ENCODE results near the gene ALAS1. TPM values are rescaled to one million over a fixed set of nuclear protein-coding genes. Genes with fewer than 3 reads are reported as not detected.

The ALAS1 gene
- total and polyA plus RNA-seq, 2 donors (not counting 1 experiment from before 2014, with no cell fraction given) = 26.1 to 30.2 TPM

- H3K27me3 ChIP-seq (replicated peaks in 1 of 4; ENCODE audit: control extremely low read depth in 1 of 4, control insufficient read depth in 3 of 4, insufficient read depth in 4 of 4, low read length in 3 of 4) = no peaks in the 10 kb centered on the region
- intact Hi-C loops (cut with micrococcal nuclease) = no loop called here
- no peak for ATAC-seq (ENCODE audit: low read depth)
- H3K27ac Mint-ChIP-seq = no peak overlapping the region
- TF ChIP-seq EZH2 (IDR thresholded peaks at IDR 0.05; ENCODE audit: borderline replicate concordance, insufficient read depth, low read depth, low read length, poor library complexity, severe bottlenecking) = no peak
- TF ChIP-seq CTCF (IDR thresholded peaks at IDR 0.05) = no peak
- H3K4me1 Mint-ChIP-seq = no peaks in the 10 kb centered on the region
- no peak overlapping the region for H3K4me3 Mint-ChIP-seq
- no peak overlapping the region for H3K9ac ChIP-seq (ENCODE audit: low read length)
- ChIA-PET POLR2A (no interaction called here), CTCF (no interaction called here)
- H3K4me2 ChIP-seq (replicated peaks; ENCODE audit: low read depth, low read length, poor library complexity, severe bottlenecking) = no peak overlapping the region
- no peaks in the 10 kb centered on the region for H3K9me3 Mint-ChIP-seq (ENCODE audit: insufficient read depth)
- WGBS (ENCODE audit: insufficient coverage) = 95% methylated on average over 1 of the region's 1 CpG
- no peaks in the 10 kb centered on the region for H4K20me1 ChIP-seq (ENCODE audit: control insufficient read depth, insufficient read depth, low read length, poor library complexity, severe bottlenecking)
- no peak for DNase-seq
- H3K79me2 ChIP-seq (ENCODE audit: control insufficient read depth, insufficient read depth, low read length) = no peaks in the 10 kb centered on the region
- H2AFZ ChIP-seq (ENCODE audit: insufficient read depth, low read depth, low read length, poor library complexity, severe bottlenecking) = no peak overlapping the region
- no peaks in the 10 kb centered on the region for H3K36me3 ChIP-seq (replicated peaks in 1 of 2; ENCODE audit: control extremely low read depth in 1 of 2, control insufficient read depth in 1 of 2, extremely low read depth in 1 of 2, insufficient read depth in 2 of 2, low read length in 1 of 2)
- H3K4me1 ChIP-seq (ENCODE audit: control insufficient read depth in 2 of 2, insufficient read depth in 2 of 2, low read length in 2 of 2) = no peaks in the 10 kb centered on the region
- H3K9me3 ChIP-seq (ENCODE audit: control extremely low read depth in 1 of 3, control insufficient read depth in 2 of 3, insufficient read depth in 1 of 3, low read length in 2 of 3) = no peaks in the 10 kb centered on the region
- no peak overlapping the region for H3K4me3 ChIP-seq (ENCODE audit: control extremely low read depth in 1 of 5, extremely low read depth in 1 of 5, insufficient read depth in 1 of 5, low read depth in 2 of 5, low read length in 4 of 5)
- H3K27me3 Mint-ChIP-seq = no peaks in the 10 kb centered on the region
- no peak overlapping the region for H3K27ac ChIP-seq (ENCODE audit: low read length in 2 of 2)
Observed at GRCh38 chr3:52173101-52173500, 24.9 kb upstream of the ALAS1 start.

GRCh38 chr3:52174896-52175295, 23.1 kb upstream of the ALAS1 start:
- TF ChIP-seq CTCF (IDR thresholded peaks at IDR 0.05) = no peak
- TF ChIP-seq EZH2 (IDR thresholded peaks at IDR 0.05; ENCODE audit: borderline replicate concordance, insufficient read depth, low read depth, low read length, poor library complexity, severe bottlenecking) = no peak
- Histone ChIP-seq H3K27me3 (replicated peaks in 1 of 4; ENCODE audit: control extremely low read depth in 1 of 4, control insufficient read depth in 3 of 4, insufficient read depth in 4 of 4, low read length in 3 of 4) (no peaks in the 10 kb centered on the region), H3K4me2 (replicated peaks; ENCODE audit: low read depth, low read length, poor library complexity, severe bottlenecking) (no peak overlapping the region), H3K79me2 (ENCODE audit: control insufficient read depth, insufficient read depth, low read length) (no peaks in the 10 kb centered on the region), H3K9ac (ENCODE audit: low read length) (no peak overlapping the region), H4K20me1 (ENCODE audit: control insufficient read depth, insufficient read depth, low read length, poor library complexity, severe bottlenecking) (no peaks in the 10 kb centered on the region), H2AFZ (ENCODE audit: insufficient read depth, low read depth, low read length, poor library complexity, severe bottlenecking) (no peak overlapping the region), H3K4me3 (ENCODE audit: control extremely low read depth in 1 of 5, extremely low read depth in 1 of 5, insufficient read depth in 1 of 5, low read depth in 2 of 5, low read length in 4 of 5) (no peak overlapping the region), H3K36me3 (replicated peaks in 1 of 2; ENCODE audit: control extremely low read depth in 1 of 2, control insufficient read depth in 1 of 2, extremely low read depth in 1 of 2, insufficient read depth in 2 of 2, low read length in 1 of 2) (no peaks in the 10 kb centered on the region), H3K9me3 (ENCODE audit: control extremely low read depth in 1 of 3, control insufficient read depth in 2 of 3, insufficient read depth in 1 of 3, low read length in 2 of 3) (no peaks in the 10 kb centered on the region), H3K27ac (ENCODE audit: low read length in 2 of 2) (no peak overlapping the region), H3K4me1 (ENCODE audit: control insufficient read depth in 2 of 2, insufficient read depth in 2 of 2, low read length in 2 of 2) (no peaks in the 10 kb centered on the region)
- Mint-ChIP-seq H3K4me1 (no peaks in the 10 kb centered on the region), H3K27ac (no peak overlapping the region), H3K9me3 (ENCODE audit: insufficient read depth) (no peaks in the 10 kb centered on the region), H3K4me3 (no peak overlapping the region), H3K27me3 (no peaks in the 10 kb centered on the region)
- DNase-seq = no peak
- no peak for ATAC-seq (ENCODE audit: low read depth)
- POLR2A ChIA-PET = no interaction called here
- CTCF ChIA-PET = interaction anchor here (0.9 kb wide), 1 partner anchor 30 kb away, joined by 4 read pairs; no protein-coding TSS in a partner anchor
- intact Hi-C loops (cut with micrococcal nuclease) = no loop called here
- 89% methylated on average over 7 of the region's 9 CpGs for WGBS (ENCODE audit: insufficient coverage)

Measured in B cell (primary cell).